Brain pericyte (primary cell): Measurements from ENCODE around the gene GOLGA7B.

Experiments used
- DNase-seq: peaks from one replicate; pipeline ENCODE4 v3.0.0-alpha.2; 2012; ENCODE audit warnings: low read depth, low spot score

Gene GOLGA7B

DNA sequence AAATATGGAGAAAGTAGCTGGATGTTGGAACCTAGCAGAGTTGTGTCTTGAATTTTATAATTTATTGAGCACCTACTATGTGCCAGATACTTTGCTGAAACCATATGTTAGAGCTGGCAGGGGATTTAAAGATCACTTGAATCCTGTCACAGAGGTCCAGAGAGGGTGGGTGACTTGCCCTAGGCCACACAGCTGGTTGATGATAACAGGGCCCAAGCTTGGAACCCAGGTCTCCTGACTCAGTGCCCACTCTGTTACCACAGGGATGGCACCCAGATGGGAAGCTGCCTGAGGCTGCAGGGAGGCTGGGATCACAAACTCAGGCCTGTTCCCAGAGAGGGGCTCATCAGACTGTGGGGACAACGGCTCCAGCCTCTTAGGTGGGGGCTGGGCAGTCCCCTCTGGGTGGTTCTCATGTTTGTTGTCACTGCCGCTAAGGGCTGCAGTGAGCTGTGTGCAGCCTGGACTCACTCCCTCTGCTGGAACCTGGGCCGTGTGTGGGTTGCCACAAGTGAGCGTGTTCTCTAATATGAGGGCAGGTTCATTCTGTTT is 18.6 kb downstream of the GOLGA7B start:
- no peak for DNase-seq

DNA sequence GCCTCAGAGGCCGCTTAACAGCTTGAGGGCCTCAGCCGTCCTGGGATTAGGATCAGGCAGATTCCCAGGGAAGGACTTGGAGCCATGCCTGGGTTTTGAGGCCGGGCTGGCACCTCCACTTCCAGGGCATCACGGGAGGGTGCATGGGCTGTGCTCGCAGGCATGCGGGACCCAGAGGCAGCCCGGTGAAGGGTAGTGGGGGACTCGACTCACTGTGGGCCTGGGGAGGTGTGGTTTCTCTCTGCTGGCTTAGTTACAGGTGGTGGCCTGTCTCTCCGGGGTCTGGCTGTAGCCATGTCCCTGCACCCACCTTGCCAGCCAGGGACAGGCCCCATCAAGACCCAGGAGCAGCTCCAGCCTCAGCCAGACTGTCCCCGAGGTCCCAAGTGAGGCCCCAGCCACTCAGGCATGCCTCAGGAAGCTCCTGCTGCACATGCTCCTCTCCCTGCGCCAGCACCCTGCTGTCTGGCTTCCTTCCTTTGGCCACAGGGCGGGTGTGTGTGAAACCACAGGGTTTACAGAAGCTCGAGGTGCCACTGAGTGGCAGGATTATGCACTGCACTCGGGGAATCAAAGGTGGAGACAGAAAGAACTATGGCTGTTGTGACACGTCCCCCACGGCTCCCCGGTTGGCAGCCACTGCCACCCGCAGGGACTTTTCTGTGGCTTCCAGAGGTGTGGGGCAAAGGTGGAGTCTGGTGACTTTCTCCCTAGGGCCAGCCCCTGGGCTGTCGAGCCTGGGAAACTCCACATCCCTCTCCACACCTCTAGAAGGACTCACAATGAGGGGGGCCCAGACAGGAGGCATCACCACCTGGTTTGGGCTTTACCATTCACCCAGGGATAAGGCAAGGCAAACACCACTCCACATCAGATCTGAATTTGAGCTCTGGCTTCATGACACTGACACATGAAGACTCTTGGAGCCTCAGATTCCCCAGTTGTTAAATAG is 19.7 kb downstream of the GOLGA7B start:
- peak; percentile 20 for DNase-seq

DNA sequence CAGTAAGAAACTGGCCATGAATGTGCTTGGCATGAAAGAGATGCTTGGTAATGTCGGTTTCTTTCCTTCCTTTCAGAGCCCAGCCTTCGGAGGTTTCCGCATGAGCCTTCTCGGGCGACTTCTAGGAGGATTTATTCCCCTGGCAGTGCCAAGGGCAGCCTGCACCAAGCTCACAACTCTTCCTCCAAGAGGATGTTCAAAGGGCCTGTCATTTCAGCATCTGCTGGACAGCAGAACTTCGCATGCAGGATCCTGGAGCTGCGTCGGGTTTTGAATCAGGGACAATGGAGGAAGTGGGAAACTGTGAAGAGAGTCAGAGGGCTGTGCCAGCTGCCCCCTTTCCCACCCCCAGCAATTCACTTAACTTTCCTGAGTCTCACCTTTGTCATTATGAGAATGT is 21.3 kb downstream of the GOLGA7B start:
- no peak for DNase-seq

DNA sequence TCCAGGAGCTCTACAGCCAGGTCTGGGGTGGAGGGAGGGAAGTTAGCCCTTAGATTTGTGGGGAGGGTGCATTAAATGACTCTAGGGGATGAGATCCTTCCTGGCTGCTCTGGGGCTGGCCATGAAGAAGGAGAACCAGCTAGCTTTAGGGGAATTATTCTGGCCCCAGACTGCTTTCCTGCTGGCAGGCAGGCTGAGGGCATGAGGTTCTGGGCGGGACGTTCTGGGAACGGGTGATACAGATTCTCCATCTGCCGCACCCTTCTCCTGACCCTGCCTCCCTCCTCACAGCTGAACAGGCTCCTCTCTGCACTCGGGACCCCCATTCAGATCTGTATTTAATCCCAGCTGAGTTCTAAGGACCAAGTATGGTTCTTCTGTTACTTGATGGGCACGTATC is 23.9 kb downstream of the GOLGA7B start:
- DNase-seq, result no peak

DNA sequence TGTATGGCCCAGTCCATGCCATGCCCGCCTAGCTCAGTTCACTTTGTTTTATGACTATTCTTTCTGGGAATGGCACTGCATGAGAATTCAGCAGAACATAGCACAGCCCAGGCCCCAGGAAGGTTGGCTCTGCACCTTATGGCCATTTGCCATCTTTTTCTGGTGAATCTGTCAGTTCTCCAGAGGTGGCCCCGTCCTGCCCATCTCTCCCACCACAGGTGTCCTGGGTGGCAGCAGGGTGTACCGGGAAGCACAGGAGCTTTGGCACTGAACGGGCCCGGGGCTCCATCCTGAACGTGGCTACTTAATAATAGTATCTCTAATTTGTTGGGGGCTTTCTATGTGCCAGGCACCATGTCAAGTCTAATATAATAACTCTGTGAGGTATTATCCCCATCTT is 24.7 kb downstream of the GOLGA7B start:
- DNase-seq, result no peak

DNA sequence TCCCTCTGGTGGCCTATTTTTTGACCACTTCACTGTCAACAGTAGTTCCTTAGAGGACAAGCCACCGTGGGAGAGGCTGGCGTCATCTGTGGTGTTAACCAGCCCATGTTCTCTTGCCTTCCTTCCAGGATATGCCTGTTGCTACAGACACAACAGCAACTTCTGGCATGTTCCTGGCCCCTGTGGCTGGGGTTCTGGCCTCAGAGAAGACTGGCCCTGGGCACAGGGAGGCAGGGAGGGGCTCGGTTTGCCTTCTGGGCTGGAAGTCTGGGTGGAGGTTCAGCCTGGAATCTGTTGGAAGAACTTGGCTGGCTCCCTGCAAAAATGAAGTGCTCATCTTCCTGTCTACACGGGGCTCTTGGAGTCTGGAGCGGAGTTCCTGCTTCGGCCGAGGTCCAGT is 25.7 kb downstream of the GOLGA7B start:
- DNase-seq, result no peak

DNA sequence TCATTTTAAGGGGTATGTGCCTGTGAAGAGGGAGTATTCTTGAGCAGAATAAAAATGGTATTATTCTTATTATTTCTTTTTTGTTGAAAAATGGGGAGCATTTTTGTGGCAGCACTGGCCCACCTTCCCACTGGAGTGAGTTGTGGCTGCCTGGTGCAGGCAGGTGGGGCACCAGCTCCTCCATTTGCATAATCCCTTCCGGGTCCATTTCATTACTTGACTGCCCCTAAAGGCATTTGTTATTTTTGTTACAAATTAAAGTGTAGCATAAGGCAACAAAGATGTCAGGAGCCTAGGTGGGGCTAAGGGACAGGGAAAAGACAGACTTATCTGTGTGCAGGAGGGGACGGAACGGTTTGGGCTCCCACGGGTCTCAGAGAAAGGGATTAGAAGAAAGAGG is 26.8 kb downstream of the GOLGA7B start:
- no peak for DNase-seq

DNA sequence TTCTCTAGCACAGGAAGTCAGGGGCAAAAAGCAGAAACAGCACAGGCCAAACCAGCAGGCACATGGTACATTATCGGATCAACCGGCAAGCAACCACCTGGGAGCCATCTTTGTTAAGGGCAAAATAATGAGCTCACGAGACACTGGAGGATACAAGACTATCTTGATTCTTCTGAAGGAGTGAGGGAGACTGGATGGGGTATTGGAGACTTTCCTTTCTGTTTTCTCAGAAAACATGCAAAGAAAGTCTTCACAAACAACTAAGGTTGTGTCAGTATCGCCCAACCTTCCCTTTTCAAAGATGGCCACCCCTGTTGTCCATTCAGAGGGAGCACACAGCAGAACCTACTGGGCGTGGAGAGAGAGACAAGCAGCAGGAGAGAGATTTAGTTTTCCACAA is 29.6 kb downstream of the GOLGA7B start:
- no peak for DNase-seq

DNA sequence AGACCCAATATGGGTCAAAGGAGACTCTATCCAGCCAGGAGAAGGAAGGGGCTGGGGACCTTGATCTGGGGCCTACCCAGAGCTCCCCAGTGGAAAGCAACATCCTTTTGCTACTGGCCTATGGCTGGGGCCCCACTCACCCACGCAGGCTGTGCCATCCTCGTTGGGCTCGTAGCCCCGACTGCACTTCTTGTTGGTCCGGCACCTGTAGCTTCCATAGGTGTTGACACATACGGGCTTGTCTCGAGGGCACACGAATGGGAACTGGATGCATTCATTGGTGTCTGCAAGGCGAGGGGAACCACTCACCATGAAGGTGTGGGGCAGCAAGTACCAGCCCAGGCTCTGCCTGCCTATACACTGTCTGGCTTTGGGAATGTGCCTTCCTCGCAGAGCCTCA is 30.5 kb downstream of the GOLGA7B start:
- no peak for DNase-seq

DNA sequence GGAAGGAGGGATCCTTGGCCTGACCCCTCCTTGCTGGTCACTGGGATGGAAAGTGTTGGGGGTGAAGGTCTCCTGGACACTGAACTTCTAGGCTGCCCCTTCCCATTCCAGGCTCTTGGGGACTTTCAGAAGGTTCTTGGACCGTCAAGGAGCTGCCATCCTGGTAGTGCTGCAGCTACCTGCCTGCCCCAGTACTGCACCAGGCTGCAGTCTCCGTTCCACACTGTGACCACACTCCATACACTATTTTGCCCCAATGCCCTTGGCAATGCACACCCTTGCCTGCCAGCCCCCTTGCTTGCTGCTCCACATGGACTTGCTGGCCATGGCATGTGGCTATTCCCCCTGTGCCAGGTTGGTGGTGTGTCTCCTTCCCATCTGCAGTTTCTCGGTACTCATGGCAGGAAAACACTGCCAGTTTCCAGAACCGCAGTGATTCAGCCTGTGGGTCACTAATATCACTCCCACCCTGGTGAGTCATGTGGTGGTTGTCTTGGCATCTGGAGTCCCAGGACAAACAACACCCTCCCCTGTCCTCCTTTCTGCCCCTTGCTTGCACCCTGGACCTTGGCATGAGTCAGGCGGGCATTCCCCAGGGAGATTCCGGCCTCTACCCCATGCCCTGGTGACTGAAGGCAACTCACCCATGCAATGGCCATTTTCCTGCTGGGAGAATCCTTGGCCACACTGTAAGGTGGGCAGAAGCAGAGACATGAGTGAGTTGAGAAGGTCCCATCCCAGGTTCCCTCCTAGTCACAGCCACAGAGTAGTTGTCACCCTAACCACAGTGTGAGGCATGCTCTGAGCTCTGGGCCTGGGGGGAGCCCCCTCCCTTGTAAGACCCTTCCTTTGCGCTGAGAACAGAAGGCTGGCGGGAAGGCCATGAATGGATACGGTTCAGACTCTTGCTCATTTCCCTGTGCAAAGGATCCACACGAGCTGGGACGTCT is 32.8 kb downstream of the GOLGA7B start:
- peak; percentile 25 for DNase-seq

DNA sequence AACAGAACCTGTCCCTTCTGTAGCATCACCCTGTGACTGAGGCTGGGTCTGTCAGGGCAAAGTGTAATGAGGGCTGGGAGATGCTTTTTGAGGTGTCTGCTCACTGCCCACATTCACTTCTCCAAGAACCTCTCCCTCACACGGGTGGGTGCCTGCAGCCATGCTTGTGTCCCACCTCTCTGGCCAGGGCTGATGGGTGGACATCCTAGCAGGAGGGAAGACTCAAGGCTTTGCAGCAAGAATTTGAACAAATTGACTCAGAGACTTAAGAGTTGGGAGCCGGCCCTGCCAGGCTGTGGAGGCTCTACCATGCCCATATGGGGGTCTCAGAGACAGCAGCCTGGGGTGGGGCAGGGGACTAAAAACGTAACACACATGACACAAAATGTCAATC is 33.4 kb downstream of the GOLGA7B start:
- DNase-seq, result no peak

DNA sequence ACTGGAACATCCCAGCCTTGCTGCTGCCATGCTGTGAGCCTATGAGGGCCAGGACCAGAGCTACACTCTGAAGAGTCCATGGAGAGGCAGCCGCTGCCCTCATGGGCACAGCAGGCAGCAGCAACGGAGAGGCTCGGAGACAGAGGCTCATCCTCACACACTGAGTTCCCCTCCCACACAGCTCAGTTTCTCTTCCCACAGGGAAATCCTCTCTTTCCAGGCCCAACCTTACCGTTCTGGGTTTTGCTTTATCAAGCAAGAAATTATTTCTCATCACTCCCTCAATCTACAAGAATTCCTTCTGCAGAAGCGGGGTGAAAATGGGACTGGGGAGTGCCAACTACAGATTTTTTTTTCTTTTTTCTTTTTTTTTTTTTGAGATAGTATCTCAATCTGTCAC is 36.6 kb downstream of the GOLGA7B start:
- no peak for DNase-seq

DNA sequence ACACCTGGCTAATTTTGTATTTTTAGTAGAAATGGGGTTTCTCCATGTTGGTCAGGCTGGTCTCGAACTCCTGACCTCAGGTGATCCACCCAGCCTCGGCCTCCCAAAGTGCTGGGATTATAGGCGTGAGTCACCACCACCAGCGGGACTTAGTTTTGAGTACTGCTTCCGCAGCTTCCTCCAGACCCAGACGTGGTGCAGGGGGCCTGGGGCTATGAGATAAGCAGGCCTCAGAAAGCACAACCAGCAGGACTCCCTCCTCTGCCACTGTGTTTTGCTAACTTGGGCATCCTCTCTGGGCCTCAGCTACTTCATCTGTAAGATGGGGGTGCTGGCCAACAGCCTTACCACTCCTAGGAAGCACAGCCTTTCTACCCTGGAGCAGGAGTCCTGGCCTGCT is 37.8 kb downstream of the GOLGA7B start:
- DNase-seq, result no peak

DNA sequence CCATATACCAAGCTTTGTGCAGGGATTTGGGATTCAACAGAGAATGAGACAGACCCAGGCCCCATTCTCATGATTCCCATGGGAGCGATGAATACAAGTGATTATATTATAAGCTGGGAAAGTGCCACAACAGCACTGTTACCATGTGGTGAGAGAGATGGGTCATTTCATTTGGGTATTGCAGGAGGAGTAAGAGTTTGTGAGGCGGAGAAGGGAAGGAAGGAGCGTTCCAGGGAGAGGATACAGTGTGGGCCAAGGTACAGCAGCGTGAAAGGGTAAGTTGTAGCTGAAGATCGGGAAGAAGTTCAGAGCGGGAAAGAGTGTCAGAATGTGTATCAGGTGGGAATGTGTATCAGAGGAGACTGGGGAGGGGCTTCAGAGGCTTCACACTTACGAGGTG is 38.5 kb downstream of the GOLGA7B start:
- DNase-seq, result no peak

DNA sequence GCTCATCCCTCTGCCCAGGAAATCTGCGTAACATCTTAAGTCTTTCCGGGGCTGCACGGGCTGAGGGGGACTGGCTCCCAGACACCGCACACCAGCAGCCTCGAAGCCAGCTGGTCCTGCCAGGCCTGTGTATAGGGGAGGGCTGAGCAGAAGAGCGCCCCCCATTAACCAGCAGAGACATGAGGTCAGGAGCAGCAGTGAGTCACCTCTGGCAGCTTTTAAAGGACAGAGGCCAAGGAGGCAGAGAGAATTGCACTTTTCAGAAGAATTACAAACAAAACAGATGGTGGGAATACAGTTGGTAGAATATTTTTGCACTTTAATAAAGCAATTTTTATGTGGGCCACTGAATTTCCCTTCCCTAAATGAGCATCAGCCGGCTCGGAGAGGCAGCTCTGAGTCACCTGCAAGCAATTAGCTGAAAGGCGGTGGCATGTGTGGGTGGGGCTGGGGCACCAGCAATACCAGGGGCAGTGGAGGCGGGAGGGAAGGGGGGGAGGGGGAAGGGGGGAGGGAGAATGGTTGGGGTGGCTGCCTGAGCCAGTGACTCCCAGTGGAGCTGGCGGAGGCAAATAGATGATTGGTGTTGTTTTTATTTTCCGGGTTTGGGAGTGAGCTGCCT is 39.1 kb downstream of the GOLGA7B start:
- no peak for DNase-seq

DNA sequence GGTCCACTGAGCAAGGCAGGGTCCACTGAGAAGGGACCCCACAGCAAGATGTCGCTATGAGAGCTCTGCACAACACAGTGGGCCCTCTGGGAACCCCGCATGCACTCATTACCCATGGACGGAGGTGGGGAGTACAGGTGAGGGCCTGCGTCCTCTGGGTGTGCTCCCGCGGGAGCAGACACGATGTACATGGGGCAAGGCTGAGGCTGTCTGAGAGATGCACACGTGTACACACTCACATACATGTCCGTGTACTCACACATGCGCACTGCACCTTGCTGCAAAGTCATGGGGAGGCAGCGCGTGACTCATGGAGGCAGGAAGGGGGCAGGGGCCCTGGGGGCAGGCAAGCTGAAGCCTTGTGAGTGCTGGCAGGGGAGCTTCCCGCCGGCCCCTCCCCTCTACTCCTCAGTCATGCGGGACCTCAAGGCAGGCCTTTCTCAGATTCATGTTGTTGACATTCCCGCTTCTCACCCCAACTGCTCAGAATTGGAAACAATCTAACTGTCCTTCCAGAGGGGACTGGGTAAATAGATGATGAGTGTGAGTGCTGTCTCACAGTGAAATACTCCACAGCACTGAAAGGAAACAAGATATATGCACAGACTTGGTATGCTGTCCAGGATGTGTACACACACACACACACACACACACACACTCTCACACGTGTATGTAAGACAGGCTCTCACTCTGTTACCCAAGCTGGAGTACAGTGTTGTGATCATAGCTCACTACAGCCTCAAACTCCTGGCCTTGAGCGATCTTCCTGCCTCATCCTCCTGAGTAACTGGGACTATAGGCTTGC is 40.0 kb downstream of the GOLGA7B start:
- DNase-seq, result peak; percentile 46

DNA sequence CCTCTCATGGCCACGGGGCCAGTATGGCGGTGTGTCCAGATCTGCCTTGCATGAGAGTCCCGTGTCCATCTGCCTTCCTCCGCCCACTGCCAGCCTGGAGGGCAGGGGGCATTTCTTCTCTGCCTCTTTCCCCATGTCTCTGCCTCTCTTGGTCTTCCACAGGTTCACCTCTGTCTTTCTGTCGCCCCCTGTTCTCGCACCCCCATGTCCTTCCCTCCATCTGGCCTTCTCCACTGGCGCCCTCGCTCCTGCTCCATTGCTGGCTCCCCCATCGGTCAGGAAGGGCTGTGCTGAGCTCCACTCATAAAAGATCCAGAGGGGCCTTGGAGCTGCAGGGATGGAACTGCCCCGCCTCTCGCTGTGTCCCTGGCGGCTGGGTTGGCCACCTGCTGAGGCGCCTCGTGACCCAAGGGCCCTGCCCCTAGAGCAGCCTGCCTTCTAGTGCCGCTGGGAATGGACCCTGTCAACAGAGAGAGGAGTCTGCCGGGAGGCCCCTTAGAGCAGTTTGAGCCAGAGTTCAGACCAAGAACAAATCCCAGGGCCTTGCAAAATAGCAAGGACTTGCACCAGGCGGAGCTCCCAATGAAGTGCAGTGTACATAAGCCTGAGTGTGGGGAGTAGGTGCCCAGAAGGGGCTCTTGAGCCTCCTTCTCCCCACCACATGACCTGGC is 42.0 kb downstream of the GOLGA7B start:
- no peak for DNase-seq

DNA sequence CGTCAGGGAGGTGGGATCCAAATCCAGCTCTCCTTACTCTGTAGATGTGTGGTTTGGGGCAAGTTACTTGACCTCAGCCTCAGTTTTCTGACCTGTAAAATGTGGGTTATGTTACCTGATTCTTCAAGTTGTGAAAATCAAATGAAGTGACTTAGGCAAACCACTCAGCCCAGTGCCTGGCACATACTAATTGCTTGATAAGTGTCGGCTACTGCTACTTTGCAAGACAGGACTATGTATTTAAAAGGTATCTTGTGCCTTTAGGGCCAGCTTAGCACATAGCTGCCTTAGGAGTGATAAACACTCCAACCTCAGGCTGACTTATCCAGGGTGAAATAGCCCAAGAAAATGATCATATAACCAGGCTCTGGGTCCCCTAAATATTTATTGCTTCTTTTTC is 42.9 kb downstream of the GOLGA7B start:
- no peak for DNase-seq

DNA sequence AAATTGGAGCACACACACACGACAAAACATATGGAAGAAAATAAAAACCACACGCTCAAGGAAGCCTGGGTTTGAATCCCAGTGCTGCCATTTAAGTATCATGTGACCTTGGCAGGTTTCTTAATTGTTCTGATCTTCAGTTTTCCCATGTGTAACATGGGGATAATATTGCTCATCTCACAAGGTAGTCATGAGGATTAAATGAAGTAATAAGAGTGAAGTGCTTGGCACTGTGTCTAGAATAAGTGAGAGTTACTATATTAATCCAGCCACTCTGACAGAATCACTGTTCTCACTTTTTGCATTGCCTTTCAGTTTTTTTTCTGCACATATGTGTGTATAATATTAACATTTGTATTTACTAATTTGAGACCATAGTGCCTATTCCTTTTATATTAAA is 43.3 kb downstream of the GOLGA7B start:
- DNase-seq, result no peak

DNA sequence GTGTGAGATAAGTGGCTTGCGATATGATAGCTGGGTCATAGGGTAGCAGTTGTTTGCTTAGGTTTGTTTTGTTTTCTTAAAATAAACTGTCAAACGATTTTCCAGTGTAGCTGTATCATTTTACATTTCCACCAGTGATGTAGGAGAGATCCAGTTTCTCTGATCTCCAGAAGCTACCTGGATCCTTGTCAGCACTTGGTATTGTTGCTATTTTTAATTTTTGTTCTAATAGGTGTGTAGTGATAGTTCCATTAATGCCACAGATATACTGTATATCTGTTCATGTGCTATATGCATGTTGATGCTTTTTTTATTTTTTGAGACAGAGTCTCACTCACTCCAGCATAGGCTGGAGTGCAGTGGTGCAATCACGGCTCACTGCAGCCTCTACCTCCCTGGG is 44.4 kb downstream of the GOLGA7B start:
- no peak for DNase-seq
